HUES48 (cell line): ENCODE results near the gene WIPI1.

Experiments used
- H3K27ac ChIP-seq: one replicate; pipeline ENCODE4 v1.7.0; 2013; ENCODE audit warnings: low read depth, low read length, inconsistent platforms
- H3K27me3 ChIP-seq: 2 replicates; pipeline ENCODE4 v1.6.1; 2013; ENCODE audit warnings: mild to moderate bottlenecking, low read length; ENCODE audit not compliant: control insufficient read depth, insufficient read depth
- H3K36me3 ChIP-seq: 2 replicates; pipeline ENCODE4 v1.6.1; 2013; ENCODE audit warnings: low read length; ENCODE audit not compliant: control insufficient read depth, insufficient read depth
- H3K4me1 ChIP-seq: 2 replicates; pipeline ENCODE4 v1.6.1; 2013; ENCODE audit warnings: mild to moderate bottlenecking, low read length; ENCODE audit not compliant: control insufficient read depth, insufficient read depth
- H3K4me3 ChIP-seq: 2 replicates; pipeline ENCODE4 v1.5.1; 2013; ENCODE audit warnings: mild to moderate bottlenecking, low read depth, low read length
- H3K9ac ChIP-seq: 2 replicates; pipeline ENCODE4 v1.6.1; 2013; ENCODE audit warnings: mild to moderate bottlenecking, low read depth, low read length, moderate library complexity
- H3K9me3 ChIP-seq: 2 replicates; pipeline ENCODE4 v1.6.1; 2013; ENCODE audit warnings: low read length; ENCODE audit not compliant: control insufficient read depth, insufficient read depth

WIPI1 gene

DNA sequence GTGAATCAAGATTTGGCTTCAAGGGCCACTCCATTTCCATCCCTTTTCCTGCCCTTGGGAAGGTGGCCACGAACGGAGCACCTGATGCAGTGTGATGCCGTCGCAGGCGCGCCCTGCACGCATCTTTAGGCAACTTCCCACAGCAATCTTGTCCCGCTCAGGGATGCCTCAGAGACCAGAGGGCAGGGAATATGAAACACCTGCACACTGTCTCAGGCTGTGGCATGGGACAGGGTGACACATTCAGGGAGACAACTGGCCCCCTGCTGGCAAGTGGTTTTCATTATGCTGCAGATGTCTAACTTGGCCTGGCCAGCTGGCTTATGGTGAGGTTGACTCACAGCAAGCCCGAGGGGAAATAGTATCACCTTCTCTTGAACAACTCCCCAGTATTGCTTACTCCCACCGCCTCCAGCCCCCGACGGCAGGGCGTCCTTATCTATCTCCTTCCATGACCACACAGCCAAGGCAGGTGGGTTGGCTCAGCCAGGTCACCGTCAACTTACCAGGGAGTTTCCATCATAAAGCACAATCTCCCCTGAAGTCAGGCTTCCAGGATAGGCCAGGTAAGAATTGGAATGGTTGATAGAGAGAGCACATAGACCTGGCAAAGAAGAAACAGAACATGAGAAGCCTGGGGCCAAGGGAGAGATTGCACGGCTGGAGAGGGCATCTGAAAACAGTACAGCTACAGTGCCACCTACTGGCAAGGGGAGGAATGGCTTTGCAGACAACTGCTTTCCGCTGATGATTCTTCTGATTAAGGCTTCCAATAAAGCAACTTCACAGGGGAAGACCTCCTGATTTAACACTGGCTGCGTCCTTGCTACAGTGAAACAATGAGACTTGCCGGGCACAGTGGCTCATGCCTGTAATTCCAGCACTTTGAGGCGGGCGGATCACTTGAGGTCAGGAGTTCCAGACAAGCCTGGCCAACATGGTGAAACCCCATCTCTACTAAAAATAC lies 21.1 kb downstream of the WIPI1 start:
- no peak overlapping the region for H3K27ac ChIP-seq
- H3K27me3 ChIP-seq = no peaks in the 10 kb centered on the region
- H3K9ac ChIP-seq = no peak overlapping the region
- H3K9me3 ChIP-seq = no peaks in the 10 kb centered on the region
- H3K36me3 ChIP-seq = peaks cover 10% of the 10 kb centered on the region
- 0 out of 2 replicates have a peak, but pooled peaks cover 6% of the 10 kb centered on the region for H3K4me1 ChIP-seq
- H3K4me3 ChIP-seq = no peak overlapping the region

DNA sequence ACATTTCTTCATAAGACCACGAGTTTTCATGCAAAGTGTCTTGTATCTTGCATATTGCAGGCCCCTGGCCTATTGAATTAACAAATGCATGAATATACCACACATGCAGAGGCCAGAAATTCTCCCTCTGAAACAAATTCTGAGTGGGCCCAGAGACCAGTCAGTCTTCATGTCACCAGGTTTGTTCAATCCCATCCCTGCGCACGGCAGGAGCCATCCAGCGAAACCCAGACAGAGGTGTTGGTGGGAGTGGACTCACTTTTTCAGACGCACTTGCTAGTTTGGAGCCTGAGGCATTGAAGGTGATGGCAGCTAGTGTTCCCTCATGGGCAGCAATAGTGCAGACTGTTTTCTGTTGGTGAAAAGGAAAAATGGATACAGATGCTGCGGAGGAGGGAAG lies 21.9 kb downstream of the WIPI1 start:
- H3K4me1 ChIP-seq = 0 out of 2 replicates have a peak, but pooled peaks cover 6% of the 10 kb centered on the region
- H3K27ac ChIP-seq = no peak overlapping the region
- H3K27me3 ChIP-seq = no peaks in the 10 kb centered on the region
- H3K9ac ChIP-seq = no peak overlapping the region
- H3K4me3 ChIP-seq = no peak overlapping the region
- H3K9me3 ChIP-seq = no peaks in the 10 kb centered on the region
- peaks cover 10% of the 10 kb centered on the region for H3K36me3 ChIP-seq

DNA sequence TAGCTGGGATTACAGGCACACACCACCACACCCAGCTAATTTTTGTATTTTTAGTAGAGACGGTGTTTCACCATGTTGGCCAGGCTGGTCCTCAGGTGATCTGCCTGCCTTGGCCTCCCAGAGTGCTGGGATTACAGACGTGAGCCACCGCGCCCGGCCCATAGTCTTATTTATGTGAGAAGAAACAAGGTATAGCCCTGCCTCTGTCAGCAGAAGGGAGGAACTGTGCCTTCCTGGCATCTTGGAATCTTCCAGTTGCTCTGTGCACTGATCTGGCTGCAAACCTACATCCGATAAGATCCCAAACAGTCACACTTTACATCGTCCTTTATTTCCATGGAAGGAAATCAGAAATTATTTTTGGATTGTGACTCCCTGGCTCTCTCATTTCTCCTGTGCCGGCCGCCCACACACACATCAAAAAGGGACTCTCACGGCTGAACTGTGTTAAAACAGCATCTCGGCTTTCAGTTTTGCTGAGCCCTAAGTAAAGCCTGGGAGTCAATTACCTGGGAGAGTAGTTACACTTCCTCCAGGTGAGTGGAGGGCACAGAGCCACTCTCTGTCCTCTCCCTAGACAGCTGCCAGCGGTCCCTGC lies 23.3 kb downstream of the WIPI1 start:
- no peak overlapping the region for H3K27ac ChIP-seq
- H3K36me3 ChIP-seq = peaks cover 14% of the 10 kb centered on the region
- H3K27me3 ChIP-seq = no peaks in the 10 kb centered on the region
- H3K9me3 ChIP-seq = no peaks in the 10 kb centered on the region
- no peak overlapping the region for H3K9ac ChIP-seq
- no peak overlapping the region for H3K4me3 ChIP-seq
- 0 out of 2 replicates have a peak, but pooled peaks cover 6% of the 10 kb centered on the region for H3K4me1 ChIP-seq

DNA sequence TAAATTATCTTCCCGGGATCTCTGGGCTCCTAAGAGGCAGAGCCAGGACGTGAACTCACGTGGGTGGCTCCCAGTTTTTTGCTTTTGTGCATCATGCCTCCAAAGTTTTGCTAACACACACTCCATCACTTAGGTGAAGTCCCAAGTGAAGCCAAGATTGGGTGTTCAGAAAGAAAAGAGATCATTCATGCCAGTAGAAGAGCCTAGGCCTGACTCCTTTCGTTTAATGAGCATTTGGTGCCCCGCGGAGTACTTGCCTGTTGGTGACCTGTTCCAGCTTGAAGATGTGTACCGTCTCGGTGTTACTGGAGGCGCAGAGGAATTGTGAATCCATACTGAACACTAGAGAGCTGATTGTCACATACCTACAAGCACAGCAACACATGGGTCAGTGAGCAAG lies 24.1 kb downstream of the WIPI1 start:
- H3K36me3 ChIP-seq = peaks cover 21% of the 10 kb centered on the region
- H3K27me3 ChIP-seq = no peaks in the 10 kb centered on the region
- H3K27ac ChIP-seq = no peak overlapping the region
- no peak overlapping the region for H3K9ac ChIP-seq
- no peak overlapping the region for H3K4me3 ChIP-seq
- no peaks in the 10 kb centered on the region for H3K9me3 ChIP-seq
- H3K4me1 ChIP-seq = 0 out of 2 replicates have a peak, but pooled peaks cover 6% of the 10 kb centered on the region

DNA sequence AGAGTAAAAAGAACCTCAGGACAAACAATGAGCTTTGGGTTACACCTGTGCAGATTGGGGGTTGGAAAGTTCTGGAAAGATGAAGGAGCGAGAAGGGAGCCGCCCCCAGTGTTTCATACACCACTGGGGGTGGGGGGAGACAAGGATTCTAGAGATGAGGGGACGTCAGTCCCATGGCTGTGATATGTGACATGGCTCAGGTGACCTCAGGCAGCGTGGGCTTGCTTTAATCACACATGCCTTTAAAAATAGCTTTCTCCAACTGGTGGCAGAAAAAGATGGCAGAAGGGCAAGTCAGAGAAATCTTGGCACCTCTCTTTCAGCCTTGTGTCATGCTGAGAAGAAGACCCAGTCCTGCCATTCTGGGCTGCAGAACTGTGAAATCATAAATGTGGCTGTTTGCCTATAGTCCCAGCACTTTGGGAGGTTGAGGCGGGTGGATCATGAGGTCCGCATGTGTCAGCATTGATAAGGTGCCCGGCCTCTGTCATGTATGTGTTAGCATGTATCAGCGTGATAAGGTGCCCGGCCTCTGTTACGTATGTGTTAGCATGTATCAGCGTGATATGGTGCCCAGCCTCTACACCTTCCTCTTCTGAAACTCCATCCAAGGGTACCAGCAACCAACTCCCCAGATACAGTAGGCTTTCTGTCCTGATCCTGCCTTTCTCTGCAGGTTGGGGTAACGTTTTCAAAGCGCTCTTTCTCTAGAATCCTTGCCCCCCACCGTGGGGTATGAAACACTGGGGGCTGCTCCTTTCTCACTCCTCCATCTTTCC lies 25.0 kb downstream of the WIPI1 start:
- Histone ChIP-seq H3K4me3 (no peak overlapping the region), H3K36me3 (peaks cover 22% of the 10 kb centered on the region), H3K9ac (no peak overlapping the region), H3K9me3 (no peaks in the 10 kb centered on the region), H3K27ac (no peak overlapping the region), H3K4me1 (0 out of 2 replicates have a peak, but pooled peaks cover 3% of the 10 kb centered on the region), H3K27me3 (no peaks in the 10 kb centered on the region)

DNA sequence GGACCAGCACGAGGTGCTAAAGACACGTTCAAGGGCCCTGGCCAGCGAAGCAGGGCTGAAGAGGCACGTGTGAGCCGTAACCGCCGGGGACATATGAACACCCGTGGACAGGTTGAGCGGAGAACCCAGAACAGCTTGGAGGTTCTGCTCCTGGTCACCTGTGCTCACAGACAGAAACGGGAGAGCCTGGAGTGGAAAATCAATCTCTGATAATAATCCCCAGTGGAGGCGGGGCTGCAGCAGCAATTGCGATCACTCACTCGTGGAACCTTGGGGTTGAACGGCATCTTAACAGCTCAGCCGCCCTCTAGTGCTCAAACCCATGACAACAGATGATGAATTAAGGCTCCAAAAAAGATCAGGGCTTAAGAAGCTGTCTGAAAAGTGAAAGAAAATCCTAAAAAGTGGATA lies 25.6 kb downstream of the WIPI1 start:
- Histone ChIP-seq H3K4me3 (no peak overlapping the region), H3K36me3 (peaks cover 22% of the 10 kb centered on the region), H3K9ac (no peak overlapping the region), H3K4me1 (0 out of 2 replicates have a peak, but pooled peaks cover 3% of the 10 kb centered on the region), H3K27ac (no peak overlapping the region), H3K9me3 (no peaks in the 10 kb centered on the region), H3K27me3 (no peaks in the 10 kb centered on the region)

DNA sequence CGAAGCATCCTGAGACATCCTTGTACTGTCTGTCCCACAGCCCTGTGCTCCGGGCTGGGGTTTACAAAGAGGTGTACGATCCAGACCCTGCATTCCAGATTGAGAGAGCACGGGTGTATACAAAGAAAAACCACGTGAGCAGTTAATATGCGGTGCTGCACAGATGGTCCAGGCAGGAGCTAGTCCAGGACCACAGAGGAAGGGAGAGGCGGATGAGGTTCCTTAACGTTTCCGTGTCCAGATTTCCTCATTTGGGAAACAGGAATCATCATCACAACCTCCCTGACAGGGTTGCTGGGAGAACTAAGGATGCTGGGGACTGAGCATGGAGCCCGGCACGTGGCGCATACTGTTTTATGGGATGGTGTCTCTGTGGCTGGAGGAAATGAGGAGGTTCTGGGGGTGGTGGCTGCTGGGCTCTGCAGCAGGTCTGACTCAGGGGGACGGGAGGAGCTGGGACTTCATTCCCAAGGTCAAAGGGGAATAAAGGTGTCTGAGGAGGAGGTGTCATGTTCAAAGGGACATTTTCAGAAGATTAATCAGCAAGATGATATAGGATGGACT lies 26.2 kb downstream of the WIPI1 start:
- no peak overlapping the region for H3K27ac ChIP-seq
- H3K36me3 ChIP-seq = peaks cover 22% of the 10 kb centered on the region
- H3K9ac ChIP-seq = no peak overlapping the region

DNA sequence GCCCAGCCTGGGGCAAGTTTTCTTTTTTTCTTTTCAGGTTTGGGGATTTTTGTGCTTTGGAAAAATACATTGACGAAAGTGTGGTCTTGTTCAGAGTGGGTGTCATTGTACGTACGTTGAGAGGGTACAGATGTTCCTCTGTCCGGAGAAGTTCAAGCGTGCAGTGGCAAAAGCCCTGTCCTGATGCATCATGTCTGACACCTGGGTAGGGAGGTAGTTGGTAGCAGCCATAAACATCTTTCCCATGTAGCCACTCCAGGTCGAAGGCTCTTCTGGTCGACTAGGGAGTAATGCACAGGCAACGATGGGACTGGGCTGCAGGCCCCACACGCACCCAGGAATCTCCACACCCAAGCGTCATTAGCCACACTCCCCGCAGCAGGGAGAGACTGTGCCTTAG lies 27.4 kb downstream of the WIPI1 start:
- H3K4me3 ChIP-seq = no peak overlapping the region
- H3K9me3 ChIP-seq = no peaks in the 10 kb centered on the region
- H3K27ac ChIP-seq = no peak overlapping the region
- no peaks in the 10 kb centered on the region for H3K4me1 ChIP-seq
- no peaks in the 10 kb centered on the region for H3K27me3 ChIP-seq
- no peak overlapping the region for H3K9ac ChIP-seq
- H3K36me3 ChIP-seq = peaks cover 22% of the 10 kb centered on the region

More for the DNA sequence above, 26.2 kb downstream of the WIPI1 start:
- Histone ChIP-seq H3K9me3 (no peaks in the 10 kb centered on the region), H3K4me1 (0 out of 2 replicates have a peak, but pooled peaks cover 1% of the 10 kb centered on the region), H3K4me3 (no peak overlapping the region), H3K27me3 (no peaks in the 10 kb centered on the region)

DNA sequence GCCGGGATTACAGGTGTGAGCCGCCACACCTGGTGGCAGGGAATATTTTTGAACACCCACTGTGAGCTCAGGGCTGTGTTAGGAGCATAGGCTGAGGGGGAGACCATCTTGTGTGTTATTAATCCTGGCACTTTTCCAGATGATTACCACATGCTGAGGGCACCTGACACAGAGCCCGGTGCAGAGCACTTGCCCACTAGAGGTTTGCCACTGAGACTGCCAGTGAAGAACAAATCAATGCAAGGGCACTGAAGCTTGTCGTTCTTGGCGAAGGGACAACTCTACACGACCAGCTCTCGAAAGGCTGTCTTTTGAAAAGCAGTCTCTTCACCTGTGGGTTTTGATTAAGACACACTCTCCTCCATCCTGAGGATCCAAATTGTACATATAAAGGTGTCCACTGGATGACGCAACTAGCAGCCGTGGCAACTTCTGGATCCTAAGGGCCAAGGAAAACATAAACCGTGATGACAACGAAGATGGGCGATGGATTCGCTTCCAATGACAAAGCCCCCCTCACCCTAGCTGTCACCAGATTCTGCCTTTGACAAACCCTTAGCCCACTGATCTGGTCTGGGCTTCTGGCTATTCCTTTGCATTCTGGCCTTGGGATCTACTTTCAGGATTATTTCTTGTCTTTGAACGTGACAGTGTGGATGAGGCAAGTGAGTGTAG lies 28.7 kb downstream of the WIPI1 start:
- no peak overlapping the region for H3K4me3 ChIP-seq
- no peak overlapping the region for H3K9ac ChIP-seq
- peaks cover 22% of the 10 kb centered on the region for H3K36me3 ChIP-seq
- peaks cover 7% of the 10 kb centered on the region; the same call in 1 of the 2 replicates for H3K4me1 ChIP-seq
- no peak overlapping the region for H3K27ac ChIP-seq
- H3K27me3 ChIP-seq = no peaks in the 10 kb centered on the region
- no peaks in the 10 kb centered on the region for H3K9me3 ChIP-seq

DNA sequence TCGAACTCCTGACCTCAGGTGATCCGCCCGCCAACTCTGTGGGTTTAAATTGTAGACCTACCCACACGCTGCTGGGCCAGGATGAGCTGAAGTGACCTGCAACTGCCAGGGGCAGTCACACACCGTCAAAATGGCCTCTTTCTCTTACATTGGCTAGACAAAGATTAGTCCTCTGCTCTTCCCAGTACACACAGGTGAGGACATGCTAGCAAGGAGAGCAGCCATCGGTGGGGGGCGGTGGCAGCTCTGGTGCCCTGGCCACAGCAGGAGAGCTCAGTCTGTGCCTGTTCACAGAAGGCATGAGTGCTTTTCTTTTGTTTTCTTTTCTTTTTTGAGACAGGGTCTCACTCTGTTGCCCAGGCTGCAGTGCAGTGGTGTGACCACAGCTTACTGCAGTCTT lies 29.7 kb downstream of the WIPI1 start:
- H3K27ac ChIP-seq = no peak overlapping the region

More for the DNA sequence above, 29.7 kb downstream of the WIPI1 start:
- Histone ChIP-seq H3K36me3 (peaks cover 16% of the 10 kb centered on the region; the same call in 1 of the 2 replicates), H3K27me3 (no peaks in the 10 kb centered on the region), H3K4me1 (peaks cover 7% of the 10 kb centered on the region; the same call in 1 of the 2 replicates), H3K4me3 (no peak overlapping the region), H3K9me3 (no peaks in the 10 kb centered on the region), H3K9ac (no peak overlapping the region)
